GM13977 (cell line): ENCODE measurements around the gene SCFD2.

ENCODE experiments used
- DNase-seq: peaks from one replicate; pipeline ENCODE4 v3.0.0; 2012; ENCODE audit warnings: low spot score
- in situ Hi-C: fragments of 300-500 bp; cut with MboI; formaldehyde crosslinking; loops from one replicate; pipeline ENCODE4 v1.12.0; 2022; ENCODE audit warnings: low sequenced_read_pairs, low pct_unique_long_range_greater_than_20kb, mixed read lengths, inconsistent platforms; ENCODE audit not compliant: unreplicated experiment
- TF ChIP-seq, protein P1 (sequence below): IDR thresholded peaks from 2 replicates; pipeline ENCODE4 v1.5.1; 2012; ENCODE audit warnings: mild to moderate bottlenecking, control low read depth; ENCODE audit not compliant: insufficient read depth; ENCODE audit errors: extremely low read depth, missing control alignments

The SCFD2 gene

GRCh38 chr4:52853351-52853750 is 512.5 kb downstream of the SCFD2 start:
- in situ Hi-C loops: no loop called here
- DNase-seq: no peak
- TF ChIP-seq, protein P1, sequence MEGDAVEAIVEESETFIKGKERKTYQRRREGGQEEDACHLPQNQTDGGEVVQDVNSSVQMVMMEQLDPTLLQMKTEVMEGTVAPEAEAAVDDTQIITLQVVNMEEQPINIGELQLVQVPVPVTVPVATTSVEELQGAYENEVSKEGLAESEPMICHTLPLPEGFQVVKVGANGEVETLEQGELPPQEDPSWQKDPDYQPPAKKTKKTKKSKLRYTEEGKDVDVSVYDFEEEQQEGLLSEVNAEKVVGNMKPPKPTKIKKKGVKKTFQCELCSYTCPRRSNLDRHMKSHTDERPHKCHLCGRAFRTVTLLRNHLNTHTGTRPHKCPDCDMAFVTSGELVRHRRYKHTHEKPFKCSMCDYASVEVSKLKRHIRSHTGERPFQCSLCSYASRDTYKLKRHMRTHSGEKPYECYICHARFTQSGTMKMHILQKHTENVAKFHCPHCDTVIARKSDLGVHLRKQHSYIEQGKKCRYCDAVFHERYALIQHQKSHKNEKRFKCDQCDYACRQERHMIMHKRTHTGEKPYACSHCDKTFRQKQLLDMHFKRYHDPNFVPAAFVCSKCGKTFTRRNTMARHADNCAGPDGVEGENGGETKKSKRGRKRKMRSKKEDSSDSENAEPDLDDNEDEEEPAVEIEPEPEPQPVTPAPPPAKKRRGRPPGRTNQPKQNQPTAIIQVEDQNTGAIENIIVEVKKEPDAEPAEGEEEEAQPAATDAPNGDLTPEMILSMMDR: no peak

GRCh38 chr4:52852711-52853110 is 513.1 kb downstream of the SCFD2 start:
- TF ChIP-seq, protein P1: no peak
- no peak for DNase-seq
- in situ Hi-C loops: no loop called here

DNA sequence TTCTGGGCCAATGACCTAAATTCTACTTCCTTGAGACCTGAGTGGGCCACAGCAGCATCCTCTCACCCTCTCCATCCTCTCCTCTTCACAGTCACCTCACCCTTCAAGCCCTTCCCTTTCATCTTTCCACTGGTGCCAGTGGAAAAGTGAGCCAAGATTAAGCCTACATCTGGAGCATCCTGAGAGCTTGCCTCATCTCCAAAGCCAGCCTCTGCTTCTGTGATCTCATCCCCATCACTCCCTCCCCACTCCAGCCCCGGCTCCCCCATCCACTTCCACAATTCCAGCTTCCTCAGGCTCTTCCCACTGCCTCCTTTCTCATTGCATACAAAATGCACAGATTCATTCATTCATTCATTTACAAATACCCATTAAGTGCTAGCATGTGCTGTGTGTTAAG is 513.8 kb downstream of the SCFD2 start:
- in situ Hi-C loops: no loop called here

DNA sequence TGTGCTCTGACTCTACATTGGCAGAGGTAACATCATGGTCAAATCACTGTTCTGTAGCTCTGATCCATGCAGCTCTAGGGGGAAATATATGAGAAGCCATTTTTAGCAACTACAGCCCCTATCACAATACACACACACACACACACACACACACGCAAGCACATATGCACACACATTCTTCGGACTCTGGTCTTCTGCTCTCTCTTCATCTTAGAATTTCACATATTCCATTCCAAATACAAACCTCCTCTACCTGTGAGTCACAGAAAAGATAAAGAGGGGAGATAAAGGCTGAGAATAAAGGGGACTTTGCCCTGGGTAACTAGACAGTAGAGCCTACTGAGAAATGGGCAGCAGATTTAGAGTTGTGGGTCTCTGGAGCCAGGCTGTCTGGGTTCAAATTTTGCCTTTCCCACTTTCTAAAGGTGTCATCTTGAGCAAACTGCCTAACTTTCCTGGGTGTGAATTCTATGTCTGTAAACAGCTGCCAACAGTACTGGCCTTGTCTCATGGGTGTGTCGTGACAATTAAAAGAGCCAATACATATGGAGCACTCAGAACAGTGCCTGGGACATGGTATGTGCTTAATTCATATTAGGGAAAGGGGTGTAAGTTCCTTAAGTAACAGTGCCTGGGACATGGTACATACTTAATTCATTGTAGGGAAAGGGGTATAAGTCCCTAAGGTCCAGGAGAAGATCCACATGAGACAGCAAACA is 515.3 kb downstream of the SCFD2 start:
- TF ChIP-seq, protein P1: no peak
- in situ Hi-C loops: no loop called here
- DNase-seq: no peak

More for the DNA sequence above, 513.8 kb downstream of the SCFD2 start:
- TF ChIP-seq, protein P1: no peak
- no peak for DNase-seq

- no peak for DNase-seq
- in situ Hi-C loops: no loop called here
- TF ChIP-seq, protein P1: no peak
These were observed 517.6 kb downstream of the SCFD2 start for GRCh38 chr4:52848254-52848653.

DNA sequence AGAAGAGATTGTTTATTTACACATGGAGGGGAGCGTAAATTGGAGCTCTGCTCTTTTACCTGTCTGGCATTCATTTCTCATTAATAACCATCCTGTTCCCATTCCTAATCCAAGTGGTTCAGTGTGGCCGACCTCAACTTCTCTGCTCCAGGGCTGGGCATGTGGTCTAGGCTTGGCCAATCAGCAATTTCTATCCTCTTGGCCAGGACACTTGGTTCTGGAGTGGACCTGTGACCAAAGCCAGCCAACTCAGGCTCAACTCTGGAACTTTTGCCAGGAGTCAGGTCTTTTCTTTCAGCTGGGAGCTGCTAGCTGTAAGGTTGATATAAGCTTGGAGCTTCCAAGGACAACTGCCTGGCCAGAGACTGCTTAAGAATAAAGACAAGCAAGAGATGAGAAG is 519.4 kb downstream of the SCFD2 start:
- in situ Hi-C loops: no loop called here
- TF ChIP-seq, protein P1: no peak
- no peak for DNase-seq
